ENCODE measurements around the gene PCNA.
A peak's percentile ranks its signal among the peaks of the same experiment; 100 is the strongest.
"Not testable (repeated sequence)": the region's sequence is repeated elsewhere in the genome, so short reads cannot be mapped to it uniquely, and the experiment has no call there.

Gene PCNA

GRCh38 chr20:5076913-5077312 is 42.8 kb downstream of the PCNA start:
- peaks cover 43 to 69% of the 10 kb centered on the region in 2 donors for H3K4me1 Mint-ChIP-seq
- not testable (repeated sequence) for ATAC-seq (replicated peaks); DNase-seq; H3K27me3 Mint-ChIP-seq; H3K36me3 Mint-ChIP-seq; H3K27ac Mint-ChIP-seq; H3K4me3 Mint-ChIP-seq; H3K9me3 Mint-ChIP-seq

- DNase-seq = no peak
- no peaks in the 10 kb centered on the region for H3K27me3 Mint-ChIP-seq
- H3K36me3 Mint-ChIP-seq = no peaks in the 10 kb centered on the region
- H3K9me3 Mint-ChIP-seq = peaks cover 0 to 1% of the 10 kb centered on the region in 2 donors
- ATAC-seq (replicated peaks) = peak; percentile 38 to 47
- H3K4me3 Mint-ChIP-seq = peak overlapping the region in 1 of 2 donors; percentile 37
- peaks cover 24 to 43% of the 10 kb centered on the region in 2 donors for H3K4me1 Mint-ChIP-seq
- H3K27ac Mint-ChIP-seq = peak overlapping the region; percentile 31
Observed at GRCh38 chr20:5074232-5074674, 45.5 kb downstream of the PCNA start.

- no peaks in the 10 kb centered on the region for H3K27me3 Mint-ChIP-seq
Observed at GRCh38 chr20:5073660-5074231, 46.0 kb downstream of the PCNA start.

GRCh38 chr20:5072756-5073659 is 46.8 kb downstream of the PCNA start:
- no peak for DNase-seq
- H3K4me1 Mint-ChIP-seq = peaks cover 16 to 30% of the 10 kb centered on the region in 2 donors
- no peaks in the 10 kb centered on the region for H3K27me3 Mint-ChIP-seq
- no peak for ATAC-seq (replicated peaks)
- peak overlapping the region; percentile 47 for H3K27ac Mint-ChIP-seq
- peaks cover 0 to 1% of the 10 kb centered on the region in 2 donors for H3K9me3 Mint-ChIP-seq
- no peak overlapping the region for H3K4me3 Mint-ChIP-seq
- H3K36me3 Mint-ChIP-seq = no peaks in the 10 kb centered on the region

More at GRCh38 chr20:5073660-5074231, 46.0 kb downstream of the PCNA start:
- Mint-ChIP-seq H3K4me1 (peaks cover 22 to 38% of the 10 kb centered on the region in 2 donors), H3K36me3 (no peaks in the 10 kb centered on the region), H3K27ac (peak overlapping the region; percentile 31), H3K4me3 (peak overlapping the region in 1 of 2 donors; percentile 37), H3K9me3 (peaks cover 0 to 1% of the 10 kb centered on the region in 2 donors)
- DNase-seq = peak; percentile 7
- ATAC-seq (replicated peaks) = no peak

GRCh38 chr20:5071942-5072341 is 47.8 kb downstream of the PCNA start:
- not testable (repeated sequence) for H3K27ac Mint-ChIP-seq; H3K36me3 Mint-ChIP-seq; ATAC-seq (replicated peaks); H3K4me3 Mint-ChIP-seq; H3K9me3 Mint-ChIP-seq; DNase-seq; H3K27me3 Mint-ChIP-seq
- H3K4me1 Mint-ChIP-seq = peaks cover 13 to 21% of the 10 kb centered on the region in 2 donors

GRCh38 chr20:5070570-5070969 is 49.2 kb downstream of the PCNA start:
- Mint-ChIP-seq H3K27ac (no peak overlapping the region), H3K4me3 (no peak overlapping the region), H3K36me3 (no peaks in the 10 kb centered on the region), H3K27me3 (no peaks in the 10 kb centered on the region), H3K9me3 (peaks cover 0 to 1% of the 10 kb centered on the region in 2 donors), H3K4me1 (peaks cover 15 to 25% of the 10 kb centered on the region in 2 donors)
- DNase-seq (no peak), ATAC-seq (replicated peaks) (no peak)

- H3K4me3 Mint-ChIP-seq = no peak overlapping the region
- H3K27me3 Mint-ChIP-seq = no peaks in the 10 kb centered on the region
- peaks cover 0 to 1% of the 10 kb centered on the region in 2 donors for H3K9me3 Mint-ChIP-seq
Observed at GRCh38 chr20:5070081-5070480, 49.7 kb downstream of the PCNA start.

GRCh38 chr20:5069141-5069806 is 50.5 kb downstream of the PCNA start:
- Mint-ChIP-seq H3K27ac (no peak overlapping the region), H3K4me1 (peaks cover 14 to 25% of the 10 kb centered on the region in 2 donors), H3K36me3 (no peaks in the 10 kb centered on the region), H3K9me3 (peaks cover 0 to under 1% of the 10 kb centered on the region in 2 donors), H3K4me3 (no peak overlapping the region), H3K27me3 (no peaks in the 10 kb centered on the region)
- peak in 1 of 2 donors; percentile 38 for ATAC-seq (replicated peaks)
- no peak for DNase-seq

More at GRCh38 chr20:5070081-5070480, 49.7 kb downstream of the PCNA start:
- peaks cover 15 to 28% of the 10 kb centered on the region in 2 donors for H3K4me1 Mint-ChIP-seq
- ATAC-seq (replicated peaks) = no peak
- H3K36me3 Mint-ChIP-seq = no peaks in the 10 kb centered on the region
- no peak for DNase-seq
- H3K27ac Mint-ChIP-seq = no peak overlapping the region

GRCh38 chr20:5067877-5068645 is 51.7 kb downstream of the PCNA start:
- Mint-ChIP-seq H3K4me3 (no peak overlapping the region), H3K36me3 (no peaks in the 10 kb centered on the region), H3K27me3 (no peaks in the 10 kb centered on the region), H3K9me3 (no peaks in the 10 kb centered on the region), H3K27ac (no peak overlapping the region), H3K4me1 (peaks cover 6 to 13% of the 10 kb centered on the region in 2 donors)
- DNase-seq = no peak
- no peak for ATAC-seq (replicated peaks)

- no peaks in the 10 kb centered on the region for H3K9me3 Mint-ChIP-seq
- peak in 1 of 2 donors; percentile 46 for ATAC-seq (replicated peaks)
- no peaks in the 10 kb centered on the region for H3K36me3 Mint-ChIP-seq
- H3K4me3 Mint-ChIP-seq = no peak overlapping the region
- H3K27ac Mint-ChIP-seq = no peak overlapping the region
- H3K27me3 Mint-ChIP-seq = no peaks in the 10 kb centered on the region
- no peak for DNase-seq
- peaks cover 2 to 7% of the 10 kb centered on the region in 2 donors for H3K4me1 Mint-ChIP-seq
Observed at GRCh38 chr20:5065879-5066383, 53.8 kb downstream of the PCNA start.

GRCh38 chr20:5065166-5065878 is 54.4 kb downstream of the PCNA start:
- peaks cover 2 to 7% of the 10 kb centered on the region in 2 donors for H3K4me1 Mint-ChIP-seq
- no peak overlapping the region for H3K4me3 Mint-ChIP-seq
- no peak overlapping the region for H3K27ac Mint-ChIP-seq
- ATAC-seq (replicated peaks) (no peak), DNase-seq (no peak)
- no peaks in the 10 kb centered on the region for H3K9me3 Mint-ChIP-seq
- no peaks in the 10 kb centered on the region for H3K36me3 Mint-ChIP-seq
- H3K27me3 Mint-ChIP-seq = no peaks in the 10 kb centered on the region

Data from stimulated activated naive B cell treated with anti-CD40 and anti-IgM and Interleukin-4, amounts not matched to agents 10 μg/mL and 1 μg/mL and 100 μg/mL, for 72 hours (primary cell).